Mucosa of descending colon (tissue), 3 donors: ENCODE data around the gene SHLD1. TPM values are rescaled to one million over a fixed set of nuclear protein-coding genes. Genes with fewer than 3 reads are reported as not detected.

Experiments used
- ATAC-seq: fragments of 200-7000 bp; cut with Tn5 transposase; one replicate; pipeline ENCODE4 v1.9.1; 2020; ENCODE audit warnings: mild to moderate bottlenecking, moderate library complexity
- DNase-seq, 3 donors: peaks; one replicate each; pipeline ENCODE4 v3.0.0-alpha.2; 2020
- H3K36me3 ChIP-seq: fragments of 200-600 bp; one replicate; pipeline ENCODE4 v1.8.0; 2021; ENCODE audit warnings: low read depth, mild to moderate bottlenecking
- H3K4me1 ChIP-seq: fragments of 200-600 bp; one replicate; pipeline ENCODE4 v1.8.0; 2021; ENCODE audit warnings: low read depth, mild to moderate bottlenecking
- H3K4me3 ChIP-seq: fragments of 200-600 bp; one replicate; pipeline ENCODE4 v1.8.0; 2021; ENCODE audit warnings: mild to moderate bottlenecking
- H3K9me3 ChIP-seq: fragments of 200-600 bp; one replicate; pipeline ENCODE4 v1.8.0; 2021; ENCODE audit warnings: mild to moderate bottlenecking
- intact Hi-C, 2 donors: fragments of 100-400 bp; cut with DNase I in 1 of 2; cut with micrococcal nuclease in 1 of 2; formaldehyde crosslinking; loops; one replicate each; pipeline versions ENCODE4 v1.11.0 to v1.11.1; 2022; cut with DNase I, micrococcal nuclease
- total RNA-seq, 3 donors: library from RNA; stranded (reverse); fragmentation: NEBNext Ultra II Directional in 2 of 3; extraction: Animal tissue kit (Norgen Biotek cat#: 25700) in 2 of 3; gene quantifications; one replicate each; pipeline versions ENCODE4 v1.2.1 to v1.2.4, GENCODE V29; 2021 to 2023
- TF ChIP-seq, protein P1 (sequence below): fragments of 200-600 bp; IDR thresholded peaks from one replicate; pipeline ENCODE4 v1.8.0; 2022; ENCODE audit warnings: antibody characterized with exemption, mild to moderate bottlenecking
- donor health status: DM: no; HTN: no; CAD: no; lungs with moderate emphysema.
- donor health status: DM: no; HTN: no; CAD: no.
- donor health status: DM: no; HTN: yes; CAD: no.

The SHLD1 gene
- total RNA-seq, 3 donors from 2014 or later: 7.5 to 8.3 (median 8.0) TPM

GRCh38 chr20:5751856-5752255 lies 1.7 kb downstream of the SHLD1 start:
- Histone ChIP-seq H3K4me3 (no peak overlapping the region), H3K36me3 (no peaks in the 10 kb centered on the region), H3K4me1 (peaks cover 9% of the 10 kb centered on the region), H3K9me3 (no peaks in the 10 kb centered on the region)
- intact Hi-C loops: no loop called here
- TF ChIP-seq, protein P1, sequence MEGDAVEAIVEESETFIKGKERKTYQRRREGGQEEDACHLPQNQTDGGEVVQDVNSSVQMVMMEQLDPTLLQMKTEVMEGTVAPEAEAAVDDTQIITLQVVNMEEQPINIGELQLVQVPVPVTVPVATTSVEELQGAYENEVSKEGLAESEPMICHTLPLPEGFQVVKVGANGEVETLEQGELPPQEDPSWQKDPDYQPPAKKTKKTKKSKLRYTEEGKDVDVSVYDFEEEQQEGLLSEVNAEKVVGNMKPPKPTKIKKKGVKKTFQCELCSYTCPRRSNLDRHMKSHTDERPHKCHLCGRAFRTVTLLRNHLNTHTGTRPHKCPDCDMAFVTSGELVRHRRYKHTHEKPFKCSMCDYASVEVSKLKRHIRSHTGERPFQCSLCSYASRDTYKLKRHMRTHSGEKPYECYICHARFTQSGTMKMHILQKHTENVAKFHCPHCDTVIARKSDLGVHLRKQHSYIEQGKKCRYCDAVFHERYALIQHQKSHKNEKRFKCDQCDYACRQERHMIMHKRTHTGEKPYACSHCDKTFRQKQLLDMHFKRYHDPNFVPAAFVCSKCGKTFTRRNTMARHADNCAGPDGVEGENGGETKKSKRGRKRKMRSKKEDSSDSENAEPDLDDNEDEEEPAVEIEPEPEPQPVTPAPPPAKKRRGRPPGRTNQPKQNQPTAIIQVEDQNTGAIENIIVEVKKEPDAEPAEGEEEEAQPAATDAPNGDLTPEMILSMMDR: no peak
- no peak for DNase-seq
- peak; percentile 57 for ATAC-seq

DNA sequence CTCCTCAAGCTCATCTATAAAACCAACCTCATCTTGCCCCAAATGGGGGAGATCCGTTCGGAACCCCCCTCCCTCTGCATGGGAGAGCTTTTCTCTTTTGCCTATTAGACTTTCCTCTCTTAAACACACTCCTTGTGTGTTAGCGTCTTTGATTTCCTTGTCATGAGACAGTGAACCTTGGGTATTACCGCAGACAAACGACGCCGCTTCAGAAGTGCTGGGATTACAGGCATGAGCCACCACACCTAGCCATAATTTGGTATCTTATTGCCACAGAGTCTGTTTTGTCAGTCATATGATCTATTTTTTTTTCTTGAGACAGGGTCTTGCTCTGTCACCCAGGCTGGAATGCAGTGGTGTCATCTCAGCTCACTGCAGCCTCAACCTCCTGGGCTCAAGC lies 3.6 kb downstream of the SHLD1 start:
- DNase-seq: no peak
- H3K9me3 ChIP-seq: no peaks in the 10 kb centered on the region
- intact Hi-C loops: no loop called here

DNA sequence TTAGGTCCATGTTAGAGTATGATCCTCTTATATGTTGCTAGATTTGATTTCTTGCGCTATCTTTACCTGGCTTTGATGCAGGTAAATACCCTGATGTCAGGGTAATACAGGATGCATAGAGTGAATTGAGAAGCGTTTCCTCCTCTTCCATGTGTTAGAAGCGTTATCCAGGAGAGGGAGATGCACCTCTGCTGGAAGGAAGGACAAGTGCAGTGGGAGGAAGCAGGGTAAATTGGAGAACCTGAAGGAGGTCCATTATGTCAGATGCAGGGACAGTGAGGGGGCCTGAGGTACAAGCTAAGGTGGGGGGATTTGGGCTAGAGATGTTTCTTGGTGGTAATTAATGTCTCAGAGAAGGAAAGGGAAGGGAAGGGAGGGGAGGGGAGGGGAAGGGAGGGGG lies 7.7 kb downstream of the SHLD1 start:
- no peaks in the 10 kb centered on the region for H3K9me3 ChIP-seq
- TF ChIP-seq, protein P1: no peak
- H3K4me3 ChIP-seq: no peak overlapping the region
- H3K36me3 ChIP-seq: no peaks in the 10 kb centered on the region
- DNase-seq: no peak
- intact Hi-C loops: no loop called here
- H3K4me1 ChIP-seq: no peaks in the 10 kb centered on the region
- no peak for ATAC-seq

More for the DNA sequence above, 3.6 kb downstream of the SHLD1 start:
- Histone ChIP-seq H3K36me3 (no peaks in the 10 kb centered on the region), H3K4me1 (peaks cover 5% of the 10 kb centered on the region), H3K4me3 (no peak overlapping the region)
- TF ChIP-seq, protein P1: no peak
- ATAC-seq: peak; percentile 9

GRCh38 chr20:5766085-5766764 lies 16.0 kb downstream of the SHLD1 start:
- Histone ChIP-seq H3K9me3 (no peaks in the 10 kb centered on the region), H3K36me3 (no peaks in the 10 kb centered on the region), H3K4me1 (no peaks in the 10 kb centered on the region), H3K4me3 (no peak overlapping the region)
- TF ChIP-seq, protein P1: no peak
- ATAC-seq: no peak
- intact Hi-C loops: no loop called here
- DNase-seq: no peak

- ATAC-seq (no peak), DNase-seq (no peak)
- no peaks in the 10 kb centered on the region for H3K36me3 ChIP-seq
- TF ChIP-seq, protein P1: no peak
- H3K4me1 ChIP-seq: no peaks in the 10 kb centered on the region
- H3K9me3 ChIP-seq: no peaks in the 10 kb centered on the region
- intact Hi-C loops: no loop called here
- no peak overlapping the region for H3K4me3 ChIP-seq
Observed at GRCh38 chr20:5767493-5768098, 17.4 kb downstream of the SHLD1 start.
